ENCODE results near the gene RMI2. TPM values are rescaled to one million over a fixed set of nuclear protein-coding genes. Genes with fewer than 3 reads are reported as not detected.

The RMI2 gene
- polyA plus RNA-seq, 4 donors = 23.7 to 36.6 (median 28.0) TPM

- no peak for DNase-seq (ENCODE audit: low read depth in 4 of 4, low spot score in 3 of 4)
Observed at GRCh38 chr16:11379420-11379819, 34.2 kb downstream of the RMI2 start.

- DNase-seq (ENCODE audit: low read depth in 4 of 4, low spot score in 3 of 4) = no peak
Observed at GRCh38 chr16:11380836-11381235, 35.6 kb downstream of the RMI2 start.

GRCh38 chr16:11383481-11384183 is 38.4 kb downstream of the RMI2 start:
- no peak for DNase-seq (ENCODE audit: low read depth in 4 of 4, low spot score in 3 of 4)

- DNase-seq (ENCODE audit: low read depth in 4 of 4, low spot score in 3 of 4) = no peak
Observed at GRCh38 chr16:11384184-11384955, 39.1 kb downstream of the RMI2 start.

- DNase-seq (ENCODE audit: low read depth in 4 of 4, low spot score in 3 of 4) = no peak
Observed at GRCh38 chr16:11384956-11385586, 39.8 kb downstream of the RMI2 start.

GRCh38 chr16:11386054-11386680 is 40.9 kb downstream of the RMI2 start:
- no peak for DNase-seq (ENCODE audit: low read depth in 4 of 4, low spot score in 3 of 4)

DNA sequence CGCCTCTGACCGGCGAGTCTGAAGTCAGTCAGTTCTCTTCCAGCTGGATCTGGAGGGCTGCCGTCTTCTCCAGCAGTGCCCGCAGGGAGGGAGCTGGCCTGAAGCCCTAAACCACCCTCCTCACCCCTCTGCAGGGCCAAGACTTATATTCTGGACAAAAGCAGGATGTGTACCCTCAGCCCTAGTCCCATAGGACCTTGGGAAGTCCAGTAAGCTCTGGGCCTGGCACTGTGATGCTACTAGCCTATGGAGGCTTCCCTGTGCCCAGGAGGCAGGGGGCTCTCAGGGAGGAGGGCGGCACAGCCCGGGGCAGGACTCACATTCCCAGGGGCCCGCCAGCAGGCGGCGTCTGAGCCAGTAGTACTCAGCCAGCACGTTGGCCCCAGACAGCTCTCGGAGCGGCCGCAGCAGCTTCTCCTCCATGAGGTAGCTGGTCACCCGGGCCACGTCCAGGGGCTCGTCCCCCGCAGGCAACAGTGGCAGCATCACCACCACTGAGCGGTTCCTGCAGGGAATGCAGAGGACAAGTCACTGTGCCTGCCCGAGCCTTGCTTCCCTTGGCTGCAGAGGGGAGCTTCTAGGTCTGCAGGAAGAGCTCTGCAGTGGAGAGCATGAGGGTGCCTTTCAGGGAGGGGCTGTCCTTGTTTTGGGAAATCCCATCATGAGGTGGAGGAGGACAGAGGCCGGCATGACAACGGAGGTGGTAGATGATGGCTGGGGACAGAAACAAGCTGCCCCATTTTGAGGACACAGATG is 41.7 kb downstream of the RMI2 start:
- no peak for DNase-seq (ENCODE audit: low read depth in 4 of 4, low spot score in 3 of 4)

GRCh38 chr16:11389083-11389482 is 43.8 kb downstream of the RMI2 start:
- no peak for DNase-seq (ENCODE audit: low read depth in 4 of 4, low spot score in 3 of 4)

- DNase-seq (ENCODE audit: low read depth in 4 of 4, low spot score in 3 of 4) = no peak
Observed at GRCh38 chr16:11389631-11390565, 44.6 kb downstream of the RMI2 start.

DNA sequence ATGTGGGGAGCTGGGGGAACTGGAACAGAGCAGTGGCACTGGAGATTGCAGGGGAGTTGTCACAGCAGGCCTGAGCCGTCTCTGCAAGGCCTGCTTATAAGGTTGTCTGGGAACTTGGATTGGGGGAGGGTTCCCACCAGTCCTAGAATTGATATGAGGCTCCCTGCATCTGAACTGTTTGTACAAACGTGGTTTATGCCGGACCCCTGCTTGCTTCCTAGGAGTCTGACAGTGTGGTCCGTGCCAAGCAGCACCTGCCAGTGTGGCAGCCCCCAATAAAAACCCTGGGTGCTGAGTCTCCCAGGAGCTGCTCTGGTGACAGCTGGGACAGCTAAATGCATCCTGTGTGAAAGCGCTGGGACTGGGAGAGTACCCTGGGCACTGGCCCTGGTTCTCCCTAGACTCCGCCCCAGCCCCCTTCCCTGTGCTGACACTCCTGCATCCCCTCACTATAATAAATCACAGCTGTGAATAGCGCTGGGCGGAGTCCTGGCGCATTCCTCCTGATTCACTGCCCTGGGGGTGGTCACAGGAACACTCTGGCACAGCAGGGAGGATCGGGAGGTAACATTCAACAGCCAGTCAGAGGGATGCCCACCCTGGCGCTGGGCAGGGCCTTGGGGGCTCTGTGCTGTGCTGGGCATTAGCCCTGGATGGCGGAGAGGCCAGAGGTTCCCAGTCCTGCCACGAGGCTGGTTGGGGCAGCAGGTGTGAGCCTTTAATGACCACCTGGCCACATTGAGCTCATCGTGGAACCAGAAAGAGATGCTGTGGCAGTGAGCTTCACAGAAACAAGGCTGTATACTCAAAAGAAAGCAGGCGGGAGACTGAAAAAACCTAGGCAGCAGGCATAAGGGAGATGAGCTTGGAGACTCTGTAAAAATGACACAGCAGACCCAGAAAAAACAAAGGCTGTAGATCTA is 45.6 kb downstream of the RMI2 start:
- no peak for DNase-seq (ENCODE audit: low read depth in 4 of 4, low spot score in 3 of 4)

DNA sequence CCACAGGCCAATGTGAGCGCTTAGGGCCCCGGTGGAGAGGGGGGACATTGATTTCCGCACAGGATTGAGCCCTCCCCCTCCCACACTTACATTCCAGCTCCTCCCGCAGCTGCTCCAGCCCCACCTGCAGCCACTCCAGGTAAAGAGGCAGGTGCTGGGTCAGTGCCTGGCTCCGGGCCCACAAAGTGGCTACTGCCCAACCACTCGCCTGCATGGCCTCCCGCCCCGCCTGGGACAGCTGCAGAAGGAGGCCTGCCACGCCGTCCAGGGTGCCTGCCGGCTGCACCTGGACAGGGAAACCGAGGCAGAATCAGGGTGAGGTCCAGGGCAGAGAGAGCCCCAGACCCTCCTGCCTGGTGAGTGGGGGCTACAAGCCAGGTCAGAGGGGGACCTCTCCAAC is 46.3 kb downstream of the RMI2 start:
- DNase-seq (ENCODE audit: low read depth in 4 of 4, low spot score in 3 of 4) = no peak

DNA sequence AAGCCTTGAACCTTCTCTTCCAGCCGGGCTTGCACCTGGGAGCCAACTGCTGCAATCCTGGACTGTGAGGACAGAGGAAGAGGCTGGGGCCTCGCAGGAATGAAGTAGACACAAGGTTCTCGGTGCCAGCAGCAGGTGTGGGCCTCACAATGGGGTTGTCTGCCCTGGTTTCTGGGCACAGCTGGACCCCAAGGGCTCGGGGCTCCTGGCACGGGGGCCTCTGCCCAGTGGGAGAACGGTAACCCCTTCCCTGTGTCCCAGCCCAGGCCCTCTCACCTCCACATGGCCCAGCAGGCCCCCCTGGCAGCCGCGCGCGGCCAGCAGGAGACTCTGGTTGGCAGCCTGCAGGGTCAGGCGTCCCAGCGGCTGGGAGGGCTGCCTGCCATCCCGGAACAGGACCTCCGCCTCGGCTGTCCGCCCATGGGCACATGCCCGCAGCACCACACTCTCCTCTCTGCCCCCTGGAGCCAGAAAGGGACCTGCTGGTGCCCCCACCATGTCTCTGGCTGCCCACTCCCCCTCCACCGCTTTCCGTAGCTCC is 46.9 kb downstream of the RMI2 start:
- DNase-seq (ENCODE audit: low read depth in 4 of 4, low spot score in 3 of 4) = no peak

GRCh38 chr16:11393366-11393765 is 48.1 kb downstream of the RMI2 start:
- no peak for DNase-seq (ENCODE audit: low read depth in 4 of 4, low spot score in 3 of 4)

DNA sequence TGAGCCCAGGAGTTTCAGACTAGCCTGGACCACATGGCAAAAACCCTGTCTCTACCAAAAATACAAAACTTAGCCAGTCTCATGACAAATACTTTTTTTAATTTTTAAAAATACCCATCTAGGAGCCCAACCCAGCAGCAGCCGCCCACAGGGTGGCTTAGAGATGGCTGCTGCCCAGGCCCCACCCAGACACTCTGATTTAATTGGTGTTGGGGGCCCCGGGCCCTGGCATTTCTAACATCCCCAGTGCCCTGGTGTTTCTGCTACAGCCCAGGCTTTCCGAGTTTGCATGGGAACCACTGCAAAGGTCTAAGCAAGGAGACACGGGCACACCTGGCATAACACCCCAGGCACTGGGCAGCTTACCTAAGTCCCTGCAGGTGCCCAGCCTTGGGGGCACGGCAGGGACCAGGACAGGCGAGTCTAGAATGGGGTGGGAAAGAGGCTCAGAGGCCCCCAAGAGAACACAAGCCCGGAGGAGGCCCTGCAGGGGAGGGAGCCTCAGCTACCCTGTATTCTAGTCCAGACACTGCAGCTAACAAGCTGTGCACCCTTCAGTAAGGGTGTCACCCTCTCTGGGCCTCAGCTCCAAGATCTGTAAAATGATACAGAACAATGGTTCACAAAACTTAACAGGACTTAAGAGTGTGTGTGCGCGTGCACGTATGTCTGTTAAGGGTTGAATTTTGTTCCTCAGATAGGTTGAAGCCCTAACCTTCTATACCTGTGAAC is 48.8 kb downstream of the RMI2 start:
- DNase-seq (ENCODE audit: low read depth in 4 of 4, low spot score in 3 of 4) = no peak

- no peak for DNase-seq (ENCODE audit: low read depth in 4 of 4, low spot score in 3 of 4)
Observed at GRCh38 chr16:11394593-11394960, 49.3 kb downstream of the RMI2 start.

DNA sequence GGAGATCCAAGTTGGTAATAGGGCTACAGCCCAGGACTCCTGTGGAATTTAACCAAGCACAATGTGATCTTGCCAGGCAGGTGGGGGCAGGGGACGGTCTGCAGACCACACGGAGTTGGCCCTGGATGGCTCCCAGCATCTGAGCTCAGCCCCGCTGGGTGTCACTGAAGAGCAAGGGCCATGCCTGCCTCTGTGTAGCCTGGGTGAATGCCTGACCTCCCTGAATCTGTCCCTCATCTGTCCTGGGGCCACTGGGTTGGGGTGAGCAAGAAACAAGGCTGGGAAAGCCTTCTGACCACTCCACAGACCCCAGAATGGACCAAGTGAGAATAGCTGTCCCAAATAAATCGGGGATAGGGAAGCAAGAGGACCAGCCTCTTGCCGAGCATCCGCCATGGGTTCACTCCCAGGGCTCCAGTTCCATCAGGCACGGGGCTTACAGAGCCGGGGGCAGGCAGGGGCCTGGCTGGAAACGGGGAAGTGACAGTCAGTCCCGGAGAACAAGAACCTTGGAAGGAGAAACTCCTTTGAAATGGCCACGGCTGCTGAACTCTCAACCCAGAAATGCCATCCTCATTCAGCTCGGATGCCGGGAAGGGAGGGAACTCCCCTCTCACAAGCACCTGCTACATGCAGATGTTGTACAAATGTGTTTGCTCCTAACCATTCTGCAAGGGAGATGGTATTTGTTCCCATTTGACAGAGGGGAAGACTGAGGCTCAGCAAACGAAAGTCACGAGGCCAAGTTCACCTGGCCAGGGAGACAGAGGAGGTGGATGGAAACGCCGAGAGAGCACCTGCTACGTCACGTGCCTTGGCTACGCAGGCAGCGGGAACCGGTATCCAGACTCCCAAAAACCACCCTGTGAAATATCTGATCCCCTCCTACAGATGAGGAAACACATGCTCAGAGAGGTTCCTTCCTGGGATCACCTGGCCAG is 50.0 kb downstream of the RMI2 start:
- no peak for DNase-seq (ENCODE audit: low read depth in 4 of 4, low spot score in 3 of 4)

DNA sequence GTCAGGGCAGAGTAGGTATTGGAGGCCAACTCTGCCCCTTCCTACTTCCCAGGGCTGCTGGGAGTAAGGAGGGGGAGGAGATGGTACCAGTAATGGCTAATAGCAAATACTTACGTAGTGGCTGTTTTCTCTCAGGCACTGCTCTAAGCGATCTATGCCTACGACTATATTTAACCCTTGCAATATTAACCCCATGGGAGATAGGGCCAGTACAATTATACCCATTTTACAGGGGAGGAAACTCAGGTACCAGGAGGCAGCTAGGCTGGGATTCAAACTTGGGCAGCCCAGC is 50.6 kb downstream of the RMI2 start:
- no peak for DNase-seq (ENCODE audit: low read depth in 4 of 4, low spot score in 3 of 4)

All from right renal pelvis (tissue), 4 donors.